GM19467 (cell line): ENCODE results near the gene VAV1.

Experiments used
- ATAC-seq: cut with Tn5 transposase; IDR thresholded peaks from one replicate; pipeline ENCODE4 v1.9.1; 2021; ENCODE audit warnings: mild to moderate bottlenecking, moderate library complexity; ENCODE audit not compliant: unreplicated experiment

Gene VAV1, protein sequence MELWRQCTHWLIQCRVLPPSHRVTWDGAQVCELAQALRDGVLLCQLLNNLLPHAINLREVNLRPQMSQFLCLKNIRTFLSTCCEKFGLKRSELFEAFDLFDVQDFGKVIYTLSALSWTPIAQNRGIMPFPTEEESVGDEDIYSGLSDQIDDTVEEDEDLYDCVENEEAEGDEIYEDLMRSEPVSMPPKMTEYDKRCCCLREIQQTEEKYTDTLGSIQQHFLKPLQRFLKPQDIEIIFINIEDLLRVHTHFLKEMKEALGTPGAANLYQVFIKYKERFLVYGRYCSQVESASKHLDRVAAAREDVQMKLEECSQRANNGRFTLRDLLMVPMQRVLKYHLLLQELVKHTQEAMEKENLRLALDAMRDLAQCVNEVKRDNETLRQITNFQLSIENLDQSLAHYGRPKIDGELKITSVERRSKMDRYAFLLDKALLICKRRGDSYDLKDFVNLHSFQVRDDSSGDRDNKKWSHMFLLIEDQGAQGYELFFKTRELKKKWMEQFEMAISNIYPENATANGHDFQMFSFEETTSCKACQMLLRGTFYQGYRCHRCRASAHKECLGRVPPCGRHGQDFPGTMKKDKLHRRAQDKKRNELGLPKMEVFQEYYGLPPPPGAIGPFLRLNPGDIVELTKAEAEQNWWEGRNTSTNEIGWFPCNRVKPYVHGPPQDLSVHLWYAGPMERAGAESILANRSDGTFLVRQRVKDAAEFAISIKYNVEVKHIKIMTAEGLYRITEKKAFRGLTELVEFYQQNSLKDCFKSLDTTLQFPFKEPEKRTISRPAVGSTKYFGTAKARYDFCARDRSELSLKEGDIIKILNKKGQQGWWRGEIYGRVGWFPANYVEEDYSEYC

DNA sequence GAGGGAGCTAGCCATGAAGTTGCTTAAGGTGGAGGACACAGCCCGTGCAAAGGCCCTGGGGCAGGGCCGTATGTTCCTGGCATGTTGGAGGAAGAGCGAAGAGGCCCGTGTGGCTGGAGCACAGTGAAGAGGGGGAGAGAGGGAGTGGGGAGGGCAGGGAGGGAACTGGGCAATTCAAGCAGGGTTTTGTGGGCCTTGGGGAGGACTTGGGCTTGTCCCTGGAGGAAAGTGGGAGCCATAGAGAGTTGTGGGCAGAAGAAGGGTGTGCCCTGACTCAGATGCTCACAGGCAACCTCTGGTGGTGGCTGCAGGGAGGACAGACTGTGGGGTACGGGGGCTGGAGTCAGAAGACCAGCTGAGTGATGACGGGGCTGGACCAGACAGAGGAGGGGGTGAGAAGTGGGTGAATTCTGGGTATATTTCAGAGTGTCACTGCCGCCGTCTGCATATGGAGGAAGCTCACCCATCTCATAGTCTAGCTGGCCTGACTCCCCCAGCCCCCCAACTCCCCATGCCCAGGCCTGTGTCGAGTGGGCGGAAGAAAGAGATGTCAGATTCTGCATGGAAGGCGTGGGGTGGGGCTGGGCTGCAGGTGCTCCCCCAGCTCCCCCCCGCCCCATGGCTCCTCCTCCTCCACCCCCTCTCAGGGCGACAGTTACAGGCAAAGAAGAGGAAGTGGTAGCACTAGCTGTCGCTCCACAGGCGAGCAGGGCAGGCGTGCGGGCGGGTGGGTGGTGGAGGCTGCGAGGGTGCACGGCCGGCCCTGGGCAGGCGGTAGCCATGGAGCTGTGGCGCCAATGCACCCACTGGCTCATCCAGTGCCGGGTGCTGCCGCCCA, at the start of gene VAV1:
TSS of gene VAV1 (plus strand) at position 681 of the 838 bp plus-strand sequence. CDS start at position 781, 100 bp downstream.
- no peak for ATAC-seq

DNA sequence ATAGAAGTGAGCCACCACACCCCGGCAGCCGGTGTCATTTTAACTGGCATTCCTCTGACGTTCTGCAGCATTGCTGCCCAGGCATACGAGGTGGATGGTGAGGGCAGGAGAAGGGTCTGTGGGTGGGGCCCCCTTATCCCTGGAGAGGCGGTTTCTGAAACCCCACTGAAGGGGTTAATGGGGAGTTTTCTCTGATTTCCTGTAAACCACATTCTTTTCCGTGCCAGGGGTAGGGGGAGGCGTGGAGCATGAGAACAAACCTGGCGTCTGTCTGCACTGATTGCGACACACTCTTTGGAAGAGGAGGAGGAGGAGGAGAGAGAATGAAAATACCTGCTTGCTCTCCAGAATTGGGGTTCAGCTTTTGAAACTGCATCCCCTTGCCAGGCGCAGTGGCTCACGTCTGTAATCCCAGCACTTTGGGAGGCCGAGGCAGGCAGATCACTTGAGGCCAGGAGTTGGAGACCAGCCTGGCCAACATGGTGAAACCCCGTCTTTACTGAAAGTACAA, 49.3 kb upstream of the VAV1 start:
- ATAC-seq, result no peak

DNA sequence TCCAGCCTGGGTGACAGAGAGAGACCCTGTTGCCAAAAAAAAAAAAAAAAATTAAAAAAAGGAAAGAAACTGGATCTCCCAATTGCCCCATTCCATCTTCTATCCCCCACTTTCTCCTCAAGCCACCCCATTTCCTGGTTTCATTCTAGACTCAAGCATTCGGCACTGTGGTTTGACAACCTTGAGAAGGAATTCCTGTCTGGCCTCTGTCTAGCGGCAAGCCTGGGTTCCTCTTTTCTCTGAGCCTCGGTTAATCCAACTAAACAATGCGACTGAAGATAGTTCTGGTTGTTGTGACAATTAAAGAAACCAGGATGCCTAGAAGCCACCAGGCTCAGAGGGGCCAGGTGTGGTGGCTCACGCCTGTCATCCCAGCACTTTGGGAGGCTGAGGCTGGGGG, 48.8 kb upstream of the VAV1 start:
- ATAC-seq, result no peak

DNA sequence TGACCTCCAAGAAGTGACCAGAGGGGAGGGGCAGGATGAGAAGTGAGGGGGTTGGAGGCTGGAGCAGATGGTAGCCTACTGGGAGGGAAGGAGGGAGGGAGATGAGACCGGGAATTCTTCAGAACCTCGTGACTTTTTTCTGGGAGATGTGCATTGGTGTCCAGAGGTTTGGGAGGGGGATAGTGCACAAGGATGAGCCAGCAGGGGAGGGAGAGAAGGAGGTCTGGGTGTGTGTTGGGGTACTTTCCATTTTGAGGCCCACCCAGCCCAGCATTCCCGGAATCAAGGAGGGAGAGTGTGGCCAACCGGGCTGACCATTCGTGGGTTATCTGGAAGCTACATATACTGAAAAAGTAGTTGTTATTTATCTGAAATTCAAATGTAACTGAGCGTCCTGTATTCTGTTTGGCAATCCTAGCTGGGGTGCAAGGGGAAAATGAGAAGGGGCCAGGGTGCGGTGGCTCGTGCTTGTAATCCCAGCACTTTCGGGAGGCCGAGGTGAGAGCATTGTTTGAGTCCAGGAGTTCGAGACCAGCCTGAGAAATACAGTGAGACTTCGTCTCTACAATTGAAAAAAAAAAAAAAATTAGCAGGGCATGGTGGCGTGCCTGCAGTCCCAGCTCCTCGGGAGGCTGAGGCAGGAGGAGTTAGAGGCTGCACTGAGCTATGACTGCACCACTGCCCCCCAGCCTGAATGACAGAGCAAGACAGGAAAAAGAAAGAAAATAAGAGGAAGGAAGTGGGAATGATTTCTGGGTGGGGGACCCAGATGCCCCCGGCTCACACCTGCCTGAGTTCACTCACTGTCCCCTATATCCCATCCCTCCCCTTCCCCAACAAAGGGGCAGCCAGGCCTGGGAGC, 47.6 kb upstream of the VAV1 start:
- no peak for ATAC-seq

DNA sequence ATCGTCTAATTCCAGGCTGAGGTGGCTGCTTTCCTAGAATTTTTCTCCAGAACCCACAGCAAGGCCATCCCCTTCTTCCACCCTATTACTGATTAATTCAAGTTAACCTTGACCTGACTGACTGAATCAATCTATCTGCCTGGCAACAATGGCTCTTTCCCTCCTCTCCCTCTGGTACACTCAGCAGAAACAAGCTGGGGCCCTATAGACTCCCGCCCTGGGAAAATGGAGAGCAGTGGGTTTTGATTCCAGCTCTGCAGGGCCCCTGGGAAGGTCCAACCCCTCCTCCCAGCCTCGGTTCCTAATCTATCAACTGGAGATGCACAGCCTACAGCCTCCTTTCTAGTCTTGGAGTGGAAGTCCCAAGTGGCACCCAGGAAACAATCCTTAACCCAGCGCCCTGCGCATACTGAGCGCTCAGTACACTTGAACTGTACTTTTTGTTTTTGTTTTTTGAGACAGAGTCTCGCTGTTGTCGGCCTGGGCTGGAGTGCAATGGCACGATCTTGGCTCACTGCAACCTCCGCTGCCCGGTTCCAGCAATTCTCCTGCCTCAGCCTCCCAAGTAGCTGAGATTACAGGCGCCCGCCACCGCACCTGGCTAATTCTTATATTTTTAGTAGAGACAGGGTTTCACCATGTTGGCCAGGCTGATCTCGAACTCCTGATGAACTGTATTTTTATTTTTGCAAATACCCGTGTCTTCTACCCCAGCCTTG, 46.8 kb upstream of the VAV1 start:
- ATAC-seq, result no peak

DNA sequence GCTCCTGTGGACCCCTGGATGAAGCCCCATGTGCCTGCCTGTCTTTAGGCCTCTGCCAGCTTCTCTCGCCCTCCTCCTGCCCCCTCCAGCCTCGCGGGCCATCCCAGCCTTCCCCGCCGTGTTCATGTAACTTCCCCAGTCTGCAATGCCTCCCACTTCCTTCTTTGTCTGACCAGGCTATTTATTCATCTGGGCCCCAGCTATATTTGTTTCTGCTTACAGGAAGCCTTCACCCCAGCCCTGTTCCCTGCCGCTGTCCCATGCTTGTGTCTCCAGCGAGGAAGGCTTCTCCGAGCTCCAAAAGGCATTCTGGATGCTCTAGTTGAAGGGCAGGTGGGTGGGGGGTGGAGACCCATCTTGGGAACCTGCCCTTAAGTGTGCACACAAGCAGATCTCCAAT, 44.2 kb upstream of the VAV1 start:
- ATAC-seq, result no peak

DNA sequence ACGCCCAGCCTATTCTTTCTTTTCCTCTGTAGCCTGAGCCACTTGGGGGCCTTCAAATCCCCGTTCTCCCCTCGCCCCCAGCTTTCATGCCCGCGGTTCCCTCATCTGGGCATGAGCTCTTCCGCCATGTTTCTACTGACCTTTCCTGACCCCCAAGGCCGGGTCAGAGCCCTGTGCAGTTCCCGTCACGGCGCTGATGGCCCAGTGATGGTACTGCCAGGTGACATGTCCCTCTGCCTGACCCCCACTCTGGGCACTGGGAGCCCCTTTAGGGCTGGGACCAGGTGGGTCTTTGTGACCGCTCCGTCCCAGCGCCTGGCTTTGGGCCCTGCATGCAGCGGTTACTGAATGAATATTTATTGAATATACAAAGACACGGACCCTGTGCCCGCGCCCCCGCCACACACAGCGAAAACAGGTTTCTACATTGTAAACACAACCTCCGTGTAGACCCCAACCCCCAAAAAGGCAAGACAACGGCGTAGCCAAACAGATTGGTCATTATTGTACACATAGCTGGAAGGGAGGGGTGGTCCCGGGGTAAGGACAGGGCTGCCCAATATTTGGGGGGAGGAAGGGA, 42.8 kb upstream of the VAV1 start:
- no peak for ATAC-seq

DNA sequence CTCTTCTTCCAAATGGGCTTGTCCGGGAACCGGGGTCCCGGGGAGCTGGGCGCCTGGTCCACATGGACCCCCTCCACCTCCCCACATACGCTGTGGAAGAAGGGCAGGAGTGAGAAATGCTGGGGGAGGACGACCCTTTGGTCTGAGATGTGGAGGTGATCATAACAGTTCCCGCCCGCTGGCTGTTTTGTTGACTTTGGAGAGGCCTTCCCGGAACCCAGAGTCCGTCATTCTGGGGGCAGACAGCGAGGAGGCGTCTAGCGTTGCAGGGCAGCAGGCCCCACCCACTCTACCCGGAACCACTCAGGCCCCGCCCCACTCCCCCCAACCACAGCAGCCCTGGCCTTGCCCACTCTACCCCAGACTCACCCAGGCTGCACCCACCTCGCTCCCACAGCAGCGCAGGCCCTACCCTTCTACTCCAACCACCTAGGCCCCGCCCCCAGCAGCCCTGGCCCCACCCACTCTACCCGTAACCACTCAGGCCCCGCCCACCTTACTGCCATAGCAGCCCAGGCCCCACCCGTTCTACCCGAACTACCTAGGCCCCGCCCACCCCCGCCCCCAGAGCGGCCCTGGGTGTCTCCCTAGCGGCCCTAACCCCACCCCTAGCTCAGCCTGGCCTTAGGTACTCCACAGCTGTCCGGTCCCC, 42.2 kb upstream of the VAV1 start:
- no peak for ATAC-seq

DNA sequence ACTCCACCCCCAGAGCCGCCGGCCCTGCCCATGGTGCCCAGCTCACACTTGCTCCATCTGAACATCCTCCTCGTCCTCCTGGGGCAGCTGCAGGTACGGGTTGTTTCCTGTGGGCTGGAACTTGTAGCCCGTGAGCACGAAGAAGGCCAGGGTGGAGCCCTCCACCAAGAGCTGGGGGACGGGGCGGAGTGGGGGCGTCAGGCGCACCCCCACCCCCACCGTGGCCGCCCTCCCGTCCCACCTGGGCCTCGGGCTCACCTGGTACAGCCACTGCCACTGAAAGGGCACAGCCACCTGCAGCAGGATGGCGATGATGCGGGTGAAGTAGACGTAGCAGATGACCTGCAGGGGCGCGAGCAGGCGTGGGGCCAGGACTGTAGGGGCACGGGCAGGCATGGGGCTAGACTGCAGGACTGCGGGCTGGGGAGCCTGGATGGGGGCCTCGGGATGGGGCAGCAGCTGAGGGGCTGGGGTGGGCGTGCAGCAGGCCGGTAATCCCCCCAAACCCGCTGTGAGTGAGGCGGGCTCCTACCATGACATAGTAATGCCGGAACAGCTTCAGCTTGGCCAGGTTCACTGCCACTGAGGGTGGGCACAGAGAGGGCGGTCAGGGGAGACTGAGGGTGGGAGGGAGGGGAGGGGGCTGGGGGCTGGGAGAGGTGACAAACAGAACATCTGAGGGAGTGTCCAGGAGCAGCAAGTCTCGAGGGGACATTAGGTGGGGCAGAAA, 41.4 kb upstream of the VAV1 start:
- ATAC-seq, result no peak

DNA sequence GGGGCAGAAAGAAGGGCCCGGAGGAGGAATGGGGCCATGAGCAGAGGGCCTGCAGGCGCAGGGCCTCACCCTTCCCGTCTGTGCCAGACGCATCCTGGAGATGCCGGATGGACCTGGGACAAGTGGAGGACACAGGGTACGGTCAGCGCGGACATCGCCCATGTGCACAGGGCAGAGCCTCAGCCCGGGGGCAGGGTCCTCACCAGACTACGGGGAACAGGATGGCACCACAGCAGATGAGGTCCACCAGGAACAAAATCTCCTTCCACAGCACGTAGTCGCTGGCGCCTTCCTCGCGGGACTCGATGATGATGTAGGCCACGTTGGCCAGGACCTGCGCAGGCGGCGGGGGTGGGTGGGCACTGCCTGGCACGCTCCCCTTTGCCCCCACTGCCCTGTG, 40.7 kb upstream of the VAV1 start:
- no peak for ATAC-seq

DNA sequence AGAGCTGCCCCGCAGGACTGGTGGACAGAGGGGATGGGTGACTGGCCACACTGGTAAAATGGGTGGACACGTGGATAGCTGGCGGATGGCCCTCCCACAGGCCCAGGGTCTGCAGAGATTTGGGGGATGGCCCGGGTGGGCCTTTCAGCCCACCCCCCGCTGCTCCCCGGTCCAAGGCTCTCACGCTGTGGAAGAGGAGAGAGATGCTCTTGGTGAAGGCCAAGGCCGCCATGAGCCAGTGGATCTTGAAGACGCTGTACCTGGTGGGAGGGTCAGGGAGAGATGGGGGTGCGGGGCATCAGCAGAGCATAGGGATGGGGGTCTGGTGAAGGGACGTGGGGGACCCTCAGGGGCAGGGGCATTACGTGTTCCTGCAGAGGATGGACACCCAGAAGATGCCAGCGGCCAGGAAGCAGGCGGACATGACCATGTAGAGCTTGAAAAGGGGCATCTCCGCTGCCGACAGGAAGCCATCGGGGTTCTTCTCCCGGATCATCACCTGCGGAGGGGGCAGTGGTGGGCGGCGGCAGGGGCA, 39.6 kb upstream of the VAV1 start:
- ATAC-seq, result no peak

DNA sequence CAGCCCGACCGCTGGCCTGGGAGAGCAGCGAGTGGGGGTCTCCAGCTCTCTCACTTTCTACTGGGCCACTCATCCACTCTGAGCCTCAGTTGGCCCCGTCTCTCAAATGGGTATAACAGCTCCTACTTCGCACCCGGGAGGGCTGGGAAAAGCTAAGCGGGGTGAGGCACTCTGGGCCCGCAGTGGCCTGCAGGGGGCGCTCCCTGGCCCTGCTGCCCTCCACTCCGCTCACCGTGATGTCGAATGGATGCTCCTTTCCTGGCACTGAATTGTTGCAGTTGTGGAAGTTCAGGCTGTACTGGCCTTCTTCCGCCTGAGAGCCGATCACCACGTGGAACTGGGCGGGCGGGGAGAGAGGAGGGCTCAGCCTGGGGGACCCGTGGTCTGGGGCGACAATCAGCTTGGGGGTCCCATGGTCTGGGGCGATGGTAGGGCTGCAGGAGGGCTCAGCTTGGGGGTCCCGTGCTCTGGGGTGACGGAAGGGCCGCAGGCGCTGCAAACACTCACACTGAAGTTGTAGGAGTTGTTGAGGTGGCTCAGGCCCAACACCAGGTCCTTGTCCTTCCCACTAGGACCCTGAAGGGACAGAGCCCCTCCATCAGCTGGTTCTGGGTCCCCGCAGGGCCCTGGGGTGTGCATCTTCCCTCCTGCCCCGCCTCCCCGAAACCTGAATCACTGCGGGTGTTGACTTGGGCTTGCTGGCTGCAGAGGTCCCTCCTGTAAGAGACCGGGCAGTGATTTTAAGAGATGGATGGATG, 39.0 kb upstream of the VAV1 start:
- no peak for ATAC-seq

DNA sequence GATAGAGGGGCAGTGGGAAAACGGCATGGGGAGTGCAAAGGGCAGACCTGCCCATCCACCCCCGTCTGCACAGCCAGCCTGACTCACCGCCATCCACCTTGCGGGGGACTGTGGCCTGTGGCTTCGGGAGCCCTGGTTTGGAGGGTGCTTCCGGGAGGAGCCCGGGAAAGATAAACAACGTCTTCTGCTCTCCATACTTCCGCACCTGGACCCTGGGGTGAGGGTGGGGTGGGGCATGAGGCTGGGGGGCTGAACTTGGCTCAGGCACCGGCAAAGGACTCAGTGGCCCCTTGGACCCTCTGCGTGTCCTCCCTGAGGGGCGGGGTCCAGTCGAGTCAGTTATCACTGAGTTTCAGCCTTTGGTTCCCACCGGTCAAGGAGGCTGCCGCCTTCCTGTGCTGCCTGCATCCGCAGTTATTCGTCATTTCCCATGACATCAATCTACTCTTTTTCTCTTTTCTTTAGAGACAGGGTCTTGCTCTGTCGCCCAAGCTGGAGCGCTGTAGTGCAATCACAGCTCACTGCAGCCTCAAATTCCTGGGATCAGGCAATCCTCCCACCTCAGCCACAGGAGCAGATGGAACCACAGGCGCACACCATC, 38.3 kb upstream of the VAV1 start:
- ATAC-seq, result no peak

DNA sequence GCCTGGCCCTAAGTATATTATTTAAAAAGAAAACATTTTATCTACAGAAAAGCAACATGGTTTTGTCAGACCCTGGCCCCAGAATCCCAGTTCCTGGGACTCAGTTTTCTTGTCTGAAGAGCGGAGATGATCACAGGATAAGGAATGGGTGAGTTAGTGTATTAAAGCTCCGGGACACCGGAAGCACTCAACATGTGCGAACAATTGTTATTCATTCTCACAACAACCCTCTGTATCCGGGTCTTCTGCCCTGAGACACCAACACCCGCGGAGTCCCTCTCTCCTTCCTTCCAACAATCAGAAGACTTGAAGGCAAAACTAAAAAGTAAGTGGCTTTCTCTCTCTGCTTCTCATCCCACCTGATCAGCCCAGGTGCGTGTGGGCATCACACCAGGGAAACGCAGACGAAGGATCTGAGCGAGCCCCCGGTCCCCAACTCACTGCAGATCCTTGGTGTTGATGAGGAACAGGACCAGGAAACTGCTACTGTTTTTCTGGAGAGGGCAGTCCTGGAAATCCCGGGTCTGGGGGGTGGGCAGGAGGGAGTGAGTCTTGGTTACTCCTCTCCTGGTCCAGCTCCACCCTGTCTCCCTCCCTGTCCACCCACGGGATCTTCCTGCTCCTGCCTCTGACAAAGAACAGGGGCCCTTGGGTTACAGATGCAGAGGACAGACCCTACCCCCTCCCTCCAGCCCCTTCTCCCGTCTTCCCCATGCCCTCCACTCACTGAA, 37.2 kb upstream of the VAV1 start:
- no peak for ATAC-seq

DNA sequence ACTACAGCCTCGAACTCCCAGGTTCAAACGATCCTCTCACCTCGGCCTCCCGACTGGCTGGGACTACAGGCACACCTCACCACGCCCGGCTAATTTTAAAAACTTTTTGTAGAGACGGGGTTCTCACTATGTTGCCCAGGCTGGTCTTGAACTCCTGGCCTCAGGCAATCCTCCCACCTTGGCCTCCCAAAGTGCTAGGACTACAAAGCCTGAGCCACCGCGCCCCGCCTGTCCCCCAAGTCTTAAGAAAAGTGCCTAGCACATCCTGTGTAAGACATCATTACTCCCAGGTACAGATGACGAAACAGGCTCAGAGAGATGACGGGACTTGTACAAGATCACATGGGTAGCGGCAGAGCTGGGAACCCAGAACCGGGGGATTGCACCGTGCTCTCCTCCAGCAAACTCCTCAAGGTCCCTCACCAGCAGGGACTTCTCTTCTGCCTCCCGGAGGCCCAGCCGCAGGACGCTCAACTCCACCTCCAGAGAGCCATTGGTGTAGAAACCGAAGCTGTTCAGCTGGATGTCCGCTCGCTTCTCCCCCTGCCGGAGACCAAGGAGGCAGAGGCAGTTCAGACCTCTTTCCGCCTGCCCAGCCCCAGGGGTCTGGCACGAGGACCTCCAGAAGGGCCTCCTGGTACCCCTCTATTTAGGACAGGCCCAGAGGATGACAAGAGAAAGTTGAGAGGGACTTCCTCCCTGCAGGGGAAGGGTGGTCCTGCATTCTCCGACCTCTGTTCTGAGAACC, 36.2 kb upstream of the VAV1 start:
- no peak for ATAC-seq
